Measurements from ENCODE around the gene MPP1. TPM values are rescaled to one million over a fixed set of nuclear protein-coding genes. Genes with fewer than 3 reads are reported as not detected.

Gene MPP1
- total RNA-seq, 1 donor from 2014 or later, result 9.2 TPM

DNA sequence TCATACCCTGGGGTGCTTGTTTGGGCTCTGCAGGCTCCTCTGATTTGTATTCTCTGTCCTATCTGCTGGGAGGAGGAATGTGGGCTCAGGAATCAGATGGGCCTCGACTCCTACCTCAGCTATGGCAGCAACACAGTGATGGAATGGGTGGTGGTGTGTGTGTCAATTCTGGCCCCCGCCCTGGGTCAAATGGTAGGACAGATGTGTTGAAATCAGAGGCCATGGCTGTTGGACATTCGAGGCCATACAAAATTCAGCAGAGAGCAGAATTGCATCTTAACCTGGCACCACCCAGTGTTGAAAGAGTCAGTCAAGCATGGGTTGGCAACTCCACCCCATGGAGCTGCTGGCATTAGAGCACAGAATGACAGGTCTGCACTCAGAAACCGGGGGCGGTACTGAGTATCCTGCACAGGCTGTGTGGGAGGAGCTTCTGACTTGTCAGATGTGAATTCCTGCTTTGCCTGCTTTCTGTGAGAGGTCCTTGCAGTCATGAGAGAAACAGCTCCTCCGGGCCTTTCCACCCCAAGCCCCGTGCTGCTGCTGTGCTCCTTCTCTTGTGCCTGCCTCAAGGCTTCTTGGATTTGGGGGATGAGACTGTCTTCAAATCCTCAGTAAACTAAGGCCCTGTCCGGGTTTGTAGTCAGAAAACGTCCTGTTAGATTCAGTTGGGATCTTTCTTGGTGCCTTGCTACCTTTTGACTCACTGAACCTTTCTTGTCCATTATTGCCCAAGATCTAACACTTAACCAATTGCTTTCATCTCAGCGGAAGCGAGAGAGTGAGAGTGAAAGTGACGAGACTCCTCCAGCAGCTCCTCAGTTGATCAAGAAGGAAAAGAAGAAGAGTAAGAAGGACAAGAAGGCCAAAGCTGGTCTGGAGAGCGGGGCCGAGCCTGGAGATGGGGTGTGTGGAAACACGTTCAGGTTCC lies 29.6 kb downstream of the MPP1 start:
- TF ChIP-seq, protein P1, sequence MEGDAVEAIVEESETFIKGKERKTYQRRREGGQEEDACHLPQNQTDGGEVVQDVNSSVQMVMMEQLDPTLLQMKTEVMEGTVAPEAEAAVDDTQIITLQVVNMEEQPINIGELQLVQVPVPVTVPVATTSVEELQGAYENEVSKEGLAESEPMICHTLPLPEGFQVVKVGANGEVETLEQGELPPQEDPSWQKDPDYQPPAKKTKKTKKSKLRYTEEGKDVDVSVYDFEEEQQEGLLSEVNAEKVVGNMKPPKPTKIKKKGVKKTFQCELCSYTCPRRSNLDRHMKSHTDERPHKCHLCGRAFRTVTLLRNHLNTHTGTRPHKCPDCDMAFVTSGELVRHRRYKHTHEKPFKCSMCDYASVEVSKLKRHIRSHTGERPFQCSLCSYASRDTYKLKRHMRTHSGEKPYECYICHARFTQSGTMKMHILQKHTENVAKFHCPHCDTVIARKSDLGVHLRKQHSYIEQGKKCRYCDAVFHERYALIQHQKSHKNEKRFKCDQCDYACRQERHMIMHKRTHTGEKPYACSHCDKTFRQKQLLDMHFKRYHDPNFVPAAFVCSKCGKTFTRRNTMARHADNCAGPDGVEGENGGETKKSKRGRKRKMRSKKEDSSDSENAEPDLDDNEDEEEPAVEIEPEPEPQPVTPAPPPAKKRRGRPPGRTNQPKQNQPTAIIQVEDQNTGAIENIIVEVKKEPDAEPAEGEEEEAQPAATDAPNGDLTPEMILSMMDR (IDR thresholded peaks at IDR 0.05; ENCODE audit: unreplicated experiment), result no peak
- Mint-ChIP-seq H3K4me1 (no peaks in the 10 kb centered on the region), H3K27me3 (ENCODE audit: low read depth) (no peaks in the 10 kb centered on the region), H3K27ac (no peak overlapping the region), H3K9me3 (peaks cover 40% of the 10 kb centered on the region), H3K4me3 (no peak overlapping the region), H3K36me3 (peaks cover 51% of the 10 kb centered on the region)
- DNase-seq (ENCODE audit: low spot score in 2 of 2, unreplicated experiment in 2 of 2), result no peak

DNA sequence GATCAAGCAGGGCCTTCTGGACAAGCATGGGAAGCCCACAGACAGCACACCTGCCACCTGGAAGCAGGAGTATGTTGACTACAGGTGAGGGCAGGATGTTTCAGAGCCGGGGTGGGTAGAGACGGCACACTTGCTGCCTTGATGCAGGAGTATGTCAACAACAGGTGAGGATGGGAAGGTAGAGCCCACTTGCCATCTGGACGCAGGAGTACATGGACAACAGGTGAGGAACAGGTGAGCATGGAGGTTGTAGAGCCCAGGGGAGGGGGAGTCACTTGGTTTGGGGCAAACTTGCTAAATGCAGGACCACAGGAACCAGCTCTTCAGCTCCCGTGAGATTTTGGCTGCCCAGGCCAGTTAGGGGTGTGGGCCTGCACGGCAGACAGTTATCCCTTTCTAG lies 30.7 kb downstream of the MPP1 start:
- H3K27me3 Mint-ChIP-seq (ENCODE audit: low read depth), result no peaks in the 10 kb centered on the region
- H3K9me3 Mint-ChIP-seq, result peaks cover 42% of the 10 kb centered on the region
- DNase-seq (ENCODE audit: low spot score in 2 of 2, unreplicated experiment in 2 of 2), result no peak
- H3K4me1 Mint-ChIP-seq, result no peaks in the 10 kb centered on the region
- peaks cover 57% of the 10 kb centered on the region for H3K36me3 Mint-ChIP-seq
- no peak overlapping the region for H3K4me3 Mint-ChIP-seq
- H3K27ac Mint-ChIP-seq, result no peak overlapping the region
- TF ChIP-seq, protein P1 (IDR thresholded peaks at IDR 0.05; ENCODE audit: unreplicated experiment), result no peak

DNA sequence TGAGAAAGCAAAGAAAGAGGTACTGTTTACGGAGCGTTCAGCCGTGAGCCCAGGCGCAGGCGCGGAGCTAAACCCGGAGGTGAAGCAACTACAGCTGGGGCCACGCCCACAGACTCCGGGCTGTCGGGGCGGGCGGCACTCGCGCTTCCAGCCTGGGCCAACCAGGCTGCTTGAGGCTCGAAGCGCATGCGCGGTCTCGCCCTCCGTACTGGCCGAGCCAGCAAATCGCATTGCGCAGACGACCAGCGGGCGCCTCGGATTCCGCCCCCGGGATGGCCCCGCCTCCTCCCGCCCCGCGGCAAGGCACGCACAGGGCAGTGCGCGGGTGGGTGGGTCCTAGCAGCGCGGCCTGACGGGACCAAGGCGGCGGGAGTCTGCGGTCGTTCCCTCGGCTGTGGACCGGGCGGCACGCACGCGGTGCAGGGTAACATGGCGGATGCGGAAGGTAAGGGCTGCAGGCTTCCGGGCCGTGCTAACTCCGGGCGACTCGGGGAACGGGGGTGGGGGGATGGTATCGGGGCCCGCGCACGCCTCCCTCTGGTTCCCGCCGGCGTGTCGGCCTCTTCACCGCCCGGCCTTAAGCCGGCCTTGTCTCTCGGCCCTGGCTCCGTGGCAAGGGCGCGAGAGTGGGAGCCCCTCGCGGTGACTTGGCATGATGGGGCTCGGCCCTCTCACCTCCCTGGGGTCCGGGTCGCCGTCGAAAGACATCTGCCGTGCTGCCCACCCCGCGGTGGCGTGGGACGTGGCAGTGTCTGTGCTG lies 42.6 kb downstream of the MPP1 start, which contains the start of gene DKC1:
Gene DKC1 (plus strand): TSS at position 328 of the 760 bp plus-strand sequence. CDS start 102 bp downstream, at position 430.
- peak within 1 kb of the TSS; percentile 95 for H3K27ac Mint-ChIP-seq
- peaks cover 12% of the 10 kb centered on the region for H3K36me3 Mint-ChIP-seq
- H3K4me1 Mint-ChIP-seq, result peaks cover 12% of the 10 kb centered on the region
- TF ChIP-seq, protein P1 (IDR thresholded peaks at IDR 0.05; ENCODE audit: unreplicated experiment), result no peak
- peak; percentile 88 to 94 for DNase-seq (ENCODE audit: low spot score in 2 of 2, unreplicated experiment in 2 of 2)
- H3K4me3 Mint-ChIP-seq, result peak within 1 kb of the TSS; percentile 82
- no peaks in the 10 kb centered on the region for H3K27me3 Mint-ChIP-seq (ENCODE audit: low read depth)
- H3K9me3 Mint-ChIP-seq, result peaks cover 11% of the 10 kb centered on the region

DNA sequence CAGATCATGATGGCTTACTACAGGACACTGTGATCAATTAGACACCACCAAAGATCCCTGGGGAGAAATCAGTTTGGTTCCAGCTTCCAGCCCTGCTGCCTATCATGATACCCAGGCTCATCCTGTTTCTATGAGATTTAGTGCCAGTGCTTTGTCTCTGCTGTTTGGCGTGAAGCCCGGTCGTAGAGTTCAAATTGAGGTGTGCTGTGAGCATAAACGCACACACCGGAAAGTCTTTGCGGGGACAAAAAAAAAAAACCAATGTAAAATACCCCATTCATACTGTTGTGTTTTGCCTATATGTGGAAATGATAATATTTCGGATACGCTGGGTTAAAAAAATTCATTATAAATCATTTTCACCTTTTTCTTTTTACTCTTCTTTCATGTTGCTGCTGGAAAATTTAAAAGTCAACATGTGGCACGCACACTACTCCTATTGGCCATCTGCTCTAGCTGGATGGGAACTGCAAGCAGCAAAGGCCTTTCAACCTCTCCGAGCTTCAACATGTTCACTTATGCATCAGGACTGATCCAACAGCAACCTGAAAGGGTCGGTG lies 43.2 kb downstream of the MPP1 start:
- peak overlapping the region; percentile 95 for H3K27ac Mint-ChIP-seq
- TF ChIP-seq, protein P1 (IDR thresholded peaks at IDR 0.05; ENCODE audit: unreplicated experiment), result no peak

DNA sequence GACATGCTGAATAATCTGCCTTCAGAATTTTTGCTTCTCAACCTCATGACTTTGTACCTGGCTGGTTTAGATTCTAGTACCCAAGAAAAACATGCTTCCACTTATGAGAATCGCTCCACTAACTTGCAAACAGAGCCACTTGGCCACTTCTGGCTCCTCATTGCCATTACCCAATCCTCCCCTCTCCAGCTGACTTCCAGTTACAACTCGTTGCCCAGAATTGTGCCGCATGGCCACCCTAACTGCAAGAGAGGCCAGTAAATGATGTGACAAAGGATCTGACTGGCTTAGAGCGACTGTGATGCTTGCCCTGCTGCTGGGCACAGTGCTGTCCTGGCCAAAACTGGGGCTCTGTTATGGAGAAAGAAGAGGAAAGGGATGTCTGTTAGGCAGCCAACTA lies 46.6 kb downstream of the MPP1 start:
- Mint-ChIP-seq H3K4me1 (peaks cover 10% of the 10 kb centered on the region), H3K36me3 (no peaks in the 10 kb centered on the region), H3K4me3 (no peak overlapping the region), H3K27ac (no peak overlapping the region), H3K27me3 (ENCODE audit: low read depth) (peaks cover 14% of the 10 kb centered on the region), H3K9me3 (peaks cover 16% of the 10 kb centered on the region)
- TF ChIP-seq, protein P1 (IDR thresholded peaks at IDR 0.05; ENCODE audit: unreplicated experiment), result no peak
- DNase-seq (ENCODE audit: low spot score in 2 of 2, unreplicated experiment in 2 of 2), result no peak

More for the DNA sequence above, 43.2 kb downstream of the MPP1 start:
- Mint-ChIP-seq H3K9me3 (peaks cover 11% of the 10 kb centered on the region), H3K36me3 (peaks cover 7% of the 10 kb centered on the region), H3K27me3 (ENCODE audit: low read depth) (no peaks in the 10 kb centered on the region), H3K4me3 (peak overlapping the region; percentile 82), H3K4me1 (peaks cover 12% of the 10 kb centered on the region)
- DNase-seq (ENCODE audit: low spot score in 2 of 2, unreplicated experiment in 2 of 2), result no peak
